Thyroid gland (tissue), 4 donors: ENCODE data around the gene TUBB2B. TPM values are rescaled to one million over a fixed set of nuclear protein-coding genes. Genes with fewer than 3 reads are reported as not detected.

Experiments
- DNase-seq, 2 donors: peaks; one replicate each; pipeline ENCODE4 v3.0.0-alpha.2; 2019
- H3K27ac ChIP-seq, 3 donors: fragments of 200-600 bp; sonication (generic); 1 replicate in 2 of 3; 2 replicates in 1 of 3; pipeline ENCODE4 v1.5.1; 2016 to 2019; ENCODE audit warnings: mild to moderate bottlenecking in 1 of 3, moderate library complexity in 1 of 3
- H3K27me3 ChIP-seq: fragments of 200-600 bp; sonication (generic); one replicate; pipeline ENCODE4 v1.5.1; 2019
- H3K36me3 ChIP-seq, 2 donors: fragments of 200-600 bp; sonication (generic); one replicate each; pipeline ENCODE4 v1.5.1; 2016 to 2019
- H3K4me1 ChIP-seq, 2 donors: fragments of 200-600 bp; sonication (generic); one replicate each; pipeline ENCODE4 v1.5.1; 2017 to 2019
- H3K4me3 ChIP-seq, 3 donors: fragments of 200-600 bp; sonication (generic); replicated peaks in 1 of 3; 1 replicate in 2 of 3; 2 replicates in 1 of 3; pipeline ENCODE4 v1.5.1; 2016; ENCODE audit warnings: mild to moderate bottlenecking in 1 of 3
- H3K9me3 ChIP-seq: fragments of 200-600 bp; sonication (generic); one replicate; pipeline ENCODE4 v1.5.1; 2017
- POLR2A ChIP-seq, 2 donors: fragments of 450-650 bp; IDR thresholded peaks; one replicate each; pipeline ENCODE4 v1.6.1; 2017; ENCODE audit warnings: antibody characterized with exemption in 2 of 2, mild to moderate bottlenecking in 2 of 2, moderate library complexity in 1 of 2
- WGBS, 2 donors: methylation state at CpG; one replicate each; pipeline ENCODE4 v1.1.5; 2017; 5-methylcytosine and 5-hydroxymethylcytosine counted together
- intact Hi-C: fragments of 100-400 bp; cut with DNase I; formaldehyde crosslinking; loops from one replicate; pipeline ENCODE4 v1.15.1; 2023
- total RNA-seq, 4 donors: library from RNA; depleted of rRNA; stranded (reverse); fragments of >200 nt; gene quantifications; one replicate each; pipeline ENCODE4 v1.2.3, GENCODE V29; 2016
- TF ChIP-seq, protein P1 (sequence below), 6 experiments: fragments of 200-600 bp in 3 of 6; fragments of 450-650 bp in 3 of 6; sonication (generic) in 3 of 6; IDR thresholded peaks; one replicate each; pipeline ENCODE4 v1.5.1; 2016 to 2019; ENCODE audit warnings: antibody characterized with exemption in 6 of 6, mild to moderate bottlenecking in 2 of 6, inconsistent platforms in 1 of 6, moderate library complexity in 1 of 6

Gene TUBB2B
- total RNA-seq, 4 donors from 2014 or later, result 1.1 to 6.1 (median 3.5) TPM; not detected in 1

DNA sequence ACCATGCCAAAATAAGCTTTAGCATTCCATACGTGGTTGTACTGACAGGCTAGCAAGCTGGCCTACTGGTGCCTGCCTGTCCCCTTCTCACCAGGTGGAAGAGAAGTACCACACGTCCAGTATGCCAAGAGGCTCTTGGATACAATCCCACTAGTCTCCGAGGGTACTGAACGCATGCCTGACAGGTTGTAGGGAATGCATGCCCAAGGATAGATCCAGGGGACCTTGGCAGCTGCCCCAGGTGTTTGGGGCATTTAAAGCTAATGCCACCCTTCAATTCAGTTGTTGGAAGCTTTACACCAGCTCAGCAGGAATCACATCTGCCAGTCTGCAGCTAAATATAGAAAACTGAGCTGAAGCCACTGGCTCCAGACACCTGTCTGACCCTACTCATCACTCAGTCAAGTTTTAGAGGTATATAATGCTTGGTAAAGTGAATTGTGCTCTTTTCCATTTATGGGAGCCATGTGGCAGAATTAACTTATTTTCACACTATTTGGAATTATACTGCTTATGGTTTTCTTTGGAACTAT lies 4.9 kb downstream of the TUBB2B start:
- H3K36me3 ChIP-seq, result no peaks in the 10 kb centered on the region
- no peak overlapping the region for H3K4me3 ChIP-seq
- peak overlapping the region in 1 of 3 donors; percentile 2 for H3K27ac ChIP-seq
- peaks cover 17 to 23% of the 10 kb centered on the region in 2 donors for H3K4me1 ChIP-seq
- intact Hi-C loops, result no loop called here
- H3K27me3 ChIP-seq, result peaks cover 2% of the 10 kb centered on the region
- WGBS, 2 donors, result 8 to 44% methylated on average over 4 of the region's 4 CpGs
- no peaks in the 10 kb centered on the region for H3K9me3 ChIP-seq
- TF ChIP-seq, protein P1, sequence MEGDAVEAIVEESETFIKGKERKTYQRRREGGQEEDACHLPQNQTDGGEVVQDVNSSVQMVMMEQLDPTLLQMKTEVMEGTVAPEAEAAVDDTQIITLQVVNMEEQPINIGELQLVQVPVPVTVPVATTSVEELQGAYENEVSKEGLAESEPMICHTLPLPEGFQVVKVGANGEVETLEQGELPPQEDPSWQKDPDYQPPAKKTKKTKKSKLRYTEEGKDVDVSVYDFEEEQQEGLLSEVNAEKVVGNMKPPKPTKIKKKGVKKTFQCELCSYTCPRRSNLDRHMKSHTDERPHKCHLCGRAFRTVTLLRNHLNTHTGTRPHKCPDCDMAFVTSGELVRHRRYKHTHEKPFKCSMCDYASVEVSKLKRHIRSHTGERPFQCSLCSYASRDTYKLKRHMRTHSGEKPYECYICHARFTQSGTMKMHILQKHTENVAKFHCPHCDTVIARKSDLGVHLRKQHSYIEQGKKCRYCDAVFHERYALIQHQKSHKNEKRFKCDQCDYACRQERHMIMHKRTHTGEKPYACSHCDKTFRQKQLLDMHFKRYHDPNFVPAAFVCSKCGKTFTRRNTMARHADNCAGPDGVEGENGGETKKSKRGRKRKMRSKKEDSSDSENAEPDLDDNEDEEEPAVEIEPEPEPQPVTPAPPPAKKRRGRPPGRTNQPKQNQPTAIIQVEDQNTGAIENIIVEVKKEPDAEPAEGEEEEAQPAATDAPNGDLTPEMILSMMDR (IDR thresholded peaks at IDR 0.05), result no peak
- TF ChIP-seq POLR2A (IDR thresholded peaks at IDR 0.05), result no peak
- peak; percentile 94 to 95 for DNase-seq

- Histone ChIP-seq H3K4me3 (no peak overlapping the region), H3K36me3 (no peaks in the 10 kb centered on the region), H3K9me3 (no peaks in the 10 kb centered on the region), H3K27me3 (no peaks in the 10 kb centered on the region), H3K27ac (no peak overlapping the region), H3K4me1 (peaks cover 7 to 13% of the 10 kb centered on the region in 2 donors)
- intact Hi-C loops, result no loop called here
- no peak for DNase-seq
- TF ChIP-seq POLR2A (IDR thresholded peaks at IDR 0.05), result no peak
- TF ChIP-seq, protein P1 (IDR thresholded peaks at IDR 0.05), result no peak
- 92 to 97% methylated on average over 4 of the region's 4 CpGs for WGBS, 2 donors
Observed at GRCh38 chr6:3221578-3221977, 5.9 kb downstream of the TUBB2B start.

GRCh38 chr6:3220366-3220765 lies 7.1 kb downstream of the TUBB2B start:
- H3K4me1 ChIP-seq, result peaks cover 6 to 11% of the 10 kb centered on the region in 2 donors
- no peak for DNase-seq
- H3K4me3 ChIP-seq, result no peak overlapping the region
- no peaks in the 10 kb centered on the region for H3K27me3 ChIP-seq
- no peaks in the 10 kb centered on the region for H3K36me3 ChIP-seq
- H3K9me3 ChIP-seq, result no peaks in the 10 kb centered on the region
- intact Hi-C loops, result no loop called here
- WGBS, 2 donors, result 89 to 100% methylated on average over 2 of the region's 2 CpGs
- TF ChIP-seq, protein P1 (IDR thresholded peaks at IDR 0.05), result no peak
- TF ChIP-seq POLR2A (IDR thresholded peaks at IDR 0.05), result no peak
- H3K27ac ChIP-seq, result no peak overlapping the region

DNA sequence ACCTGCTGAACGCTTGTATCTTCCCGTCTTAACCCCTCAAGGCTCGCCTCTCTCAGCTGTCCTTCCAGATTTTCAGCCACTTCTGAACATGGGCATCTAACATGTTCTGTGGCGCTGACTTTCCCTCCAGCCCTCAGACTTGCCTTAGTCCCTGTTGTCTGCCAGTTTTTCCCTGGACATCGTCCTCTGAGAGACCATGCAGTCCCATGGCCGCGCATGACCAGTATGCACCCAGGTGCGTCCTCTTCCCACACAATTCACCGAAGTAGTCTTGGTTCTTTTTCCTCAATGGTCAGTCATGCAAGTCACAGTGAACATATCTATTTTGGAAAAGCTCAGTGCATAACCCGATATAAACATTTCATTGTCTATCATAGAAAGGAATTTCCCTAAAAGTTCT lies 9.2 kb downstream of the TUBB2B start:
- intact Hi-C loops, result no loop called here
- H3K4me3 ChIP-seq, result no peak overlapping the region
- TF ChIP-seq, protein P1 (IDR thresholded peaks at IDR 0.05), result no peak
- TF ChIP-seq POLR2A (IDR thresholded peaks at IDR 0.05), result no peak

DNA sequence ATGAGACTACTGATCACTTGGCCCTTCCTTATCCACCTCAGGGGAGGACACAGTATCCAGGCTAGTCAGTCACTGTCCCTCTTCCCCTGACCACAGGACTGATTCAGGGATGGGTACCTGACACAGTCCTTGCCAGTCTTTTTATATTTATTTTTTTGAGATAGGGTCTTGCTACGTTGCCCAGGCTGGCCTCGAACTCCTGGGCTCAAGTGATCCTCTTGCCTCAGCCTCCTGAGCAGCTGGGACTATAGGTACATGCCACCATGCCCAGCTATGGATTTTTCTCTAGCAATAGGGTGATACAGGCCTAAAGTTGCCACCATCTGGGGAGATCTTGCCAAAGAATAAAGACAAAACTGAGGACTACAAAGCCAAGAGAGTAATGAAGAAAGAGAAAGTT lies 10.2 kb downstream of the TUBB2B start:
- no peak for DNase-seq
- H3K27me3 ChIP-seq, result no peaks in the 10 kb centered on the region
- H3K9me3 ChIP-seq, result no peaks in the 10 kb centered on the region
- no peaks in the 10 kb centered on the region for H3K36me3 ChIP-seq
- peaks cover 0 to 6% of the 10 kb centered on the region in 2 donors for H3K4me1 ChIP-seq
- TF ChIP-seq POLR2A (IDR thresholded peaks at IDR 0.05), result no peak
- TF ChIP-seq, protein P1 (IDR thresholded peaks at IDR 0.05), result no peak
- H3K27ac ChIP-seq, result no peak overlapping the region
- WGBS, 2 donors, result 89 to 97% methylated on average over 2 of the region's 2 CpGs
- intact Hi-C loops, result no loop called here
- no peak overlapping the region for H3K4me3 ChIP-seq

More for the DNA sequence above, 9.2 kb downstream of the TUBB2B start:
- Histone ChIP-seq H3K27me3 (no peaks in the 10 kb centered on the region), H3K27ac (peak overlapping the region in 1 of 3 donors; percentile 10), H3K36me3 (no peaks in the 10 kb centered on the region), H3K9me3 (no peaks in the 10 kb centered on the region), H3K4me1 (peaks cover 6 to 11% of the 10 kb centered on the region in 2 donors)
- peak; percentile 64 to 75 for DNase-seq
- 67 to 74% methylated on average over 10 of the region's 10 CpGs for WGBS, 2 donors
